NCI-H526 (cell line): ENCODE data around the gene NECAB2.

Source experiments
- DNase-seq, 2 experiments: peaks; one replicate each; lab custom pipeline; 2025; lab: John Stamatoyannopoulos, UW

NECAB2 gene

DNA sequence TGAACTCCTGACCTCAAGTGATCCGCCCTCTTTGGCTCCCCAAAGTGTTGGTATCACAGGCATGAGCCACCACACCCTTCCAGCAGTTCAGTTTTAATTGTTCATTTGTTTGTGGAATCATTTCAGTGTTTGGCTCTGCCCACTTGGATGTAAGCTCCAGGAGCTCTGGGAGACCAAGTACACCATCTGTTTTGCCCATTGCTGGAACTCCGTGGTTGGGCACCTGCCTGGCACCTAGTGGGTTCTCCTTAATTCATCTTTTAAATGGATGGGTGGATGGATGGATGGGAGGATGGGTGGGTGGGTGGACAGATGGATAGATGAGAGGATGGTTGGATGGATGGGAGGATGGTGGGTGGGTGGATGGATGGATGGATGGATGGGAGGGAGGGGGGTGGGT, 953 bp upstream of the NECAB2 start:
- DNase-seq: no peak

DNA sequence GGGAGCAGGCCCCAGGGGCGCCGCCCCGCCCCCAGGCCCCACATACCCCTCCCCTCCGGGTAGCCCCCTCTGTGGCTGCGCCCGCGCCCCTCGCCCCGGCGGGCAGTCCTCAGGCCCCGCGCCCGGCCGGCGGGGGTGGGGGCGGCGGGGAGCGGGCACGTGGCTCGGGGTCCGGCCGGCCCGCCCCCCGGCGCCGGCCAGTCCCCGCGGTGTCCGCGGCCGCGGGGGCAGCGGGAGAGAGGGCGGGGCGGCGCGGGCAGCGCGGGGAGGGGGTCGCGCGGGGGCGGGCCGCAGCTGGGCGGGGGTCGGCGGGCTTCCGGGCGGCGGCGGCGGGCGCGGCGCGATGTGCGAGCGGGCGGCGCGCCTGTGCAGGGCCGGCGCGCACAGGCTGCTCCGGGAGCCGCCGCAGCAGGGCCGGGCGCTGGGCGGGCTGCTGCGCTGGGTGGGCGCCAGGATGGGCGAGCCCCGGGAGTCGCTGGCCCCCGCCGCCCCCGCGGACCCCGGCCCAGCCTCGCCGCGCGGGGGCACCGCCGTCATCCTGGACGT, 335 bp downstream of the NECAB2 start:
- peak in 1 of 2 experiments; percentile 28 for DNase-seq

DNA sequence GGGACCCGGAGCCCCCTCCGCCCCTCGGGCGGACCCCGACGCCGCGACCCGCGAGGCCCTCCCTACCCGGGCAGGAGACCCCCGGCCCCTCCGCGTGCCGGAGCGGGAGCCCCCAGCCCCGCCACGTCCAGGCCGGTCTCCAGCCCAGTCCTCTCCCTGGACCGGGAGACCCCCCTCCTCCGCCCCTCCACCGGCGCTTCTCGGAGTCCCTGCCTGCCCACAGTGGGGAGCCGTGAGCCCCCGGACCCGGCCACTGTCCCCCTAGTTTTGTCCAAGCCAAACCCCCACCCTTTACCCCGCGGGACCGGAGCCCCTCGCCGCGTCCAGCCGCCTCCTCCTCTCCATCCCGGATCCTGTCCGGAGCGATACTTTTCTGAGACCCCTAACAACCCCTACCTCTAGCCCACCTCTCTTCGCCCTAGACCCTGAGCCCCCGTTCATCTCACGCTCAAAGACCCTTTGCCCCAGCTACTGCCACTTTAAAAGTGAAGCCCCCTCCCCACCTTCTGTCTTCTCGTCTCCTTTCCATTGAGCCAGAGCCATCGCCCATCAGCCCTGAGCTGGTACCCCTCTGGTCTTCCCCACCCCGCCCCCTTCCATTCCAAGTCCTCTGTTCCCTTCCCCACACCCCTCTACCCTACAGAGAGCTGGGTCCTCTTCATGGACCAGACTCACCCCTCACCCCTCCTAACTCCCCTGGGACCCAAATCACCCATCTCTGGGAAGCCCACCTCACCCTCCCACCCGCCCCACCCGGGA, 1.0 kb downstream of the NECAB2 start:
- DNase-seq: no peak

GRCh38 chr16:83969771-83970429, 1.9 kb downstream of the NECAB2 start:
- no peak for DNase-seq

- no peak for DNase-seq
Measured at GRCh38 chr16:83970430-83970815, 2.4 kb downstream of the NECAB2 start.

GRCh38 chr16:83971165-83972130, 3.4 kb downstream of the NECAB2 start:
- DNase-seq: no peak

DNA sequence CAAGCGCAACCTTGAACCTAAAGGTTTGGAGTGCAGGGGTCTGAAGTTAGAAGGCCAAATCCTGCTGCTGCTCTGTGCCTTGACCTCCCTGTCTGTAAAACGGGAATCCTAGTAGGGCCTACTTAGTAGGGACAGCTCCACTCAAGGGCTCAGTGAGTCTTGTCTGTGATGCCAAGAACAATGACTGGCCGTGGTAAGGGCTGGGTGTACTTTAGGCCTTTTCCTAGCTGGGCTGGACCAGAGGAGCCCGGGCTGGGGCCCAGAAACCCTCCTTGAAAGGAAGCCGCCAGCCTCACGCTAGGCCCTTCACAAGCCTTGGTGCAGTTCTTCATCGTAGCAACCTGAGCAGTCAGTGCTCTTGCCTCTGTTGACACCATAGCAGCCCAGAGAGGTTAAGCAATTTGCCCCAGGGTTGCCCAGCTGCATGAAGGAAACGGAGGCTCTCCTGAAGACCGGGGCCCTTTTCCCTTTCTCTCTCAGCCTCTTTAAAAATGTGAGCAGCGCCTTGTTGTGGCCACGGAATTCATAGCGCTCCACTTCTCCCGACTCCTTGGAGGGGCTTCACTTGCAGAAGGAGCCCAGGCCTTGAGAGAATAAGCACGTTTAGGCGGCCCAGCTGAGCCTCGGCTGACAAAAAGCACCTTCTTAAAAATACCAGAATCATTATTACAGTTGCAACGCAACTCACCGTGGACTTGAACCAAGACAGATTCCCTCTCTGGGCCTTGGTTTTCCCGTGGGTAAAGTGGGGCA, 4.4 kb downstream of the NECAB2 start:
- no peak for DNase-seq

GRCh38 chr16:83973077-83973476, 5.0 kb downstream of the NECAB2 start:
- no peak for DNase-seq

DNA sequence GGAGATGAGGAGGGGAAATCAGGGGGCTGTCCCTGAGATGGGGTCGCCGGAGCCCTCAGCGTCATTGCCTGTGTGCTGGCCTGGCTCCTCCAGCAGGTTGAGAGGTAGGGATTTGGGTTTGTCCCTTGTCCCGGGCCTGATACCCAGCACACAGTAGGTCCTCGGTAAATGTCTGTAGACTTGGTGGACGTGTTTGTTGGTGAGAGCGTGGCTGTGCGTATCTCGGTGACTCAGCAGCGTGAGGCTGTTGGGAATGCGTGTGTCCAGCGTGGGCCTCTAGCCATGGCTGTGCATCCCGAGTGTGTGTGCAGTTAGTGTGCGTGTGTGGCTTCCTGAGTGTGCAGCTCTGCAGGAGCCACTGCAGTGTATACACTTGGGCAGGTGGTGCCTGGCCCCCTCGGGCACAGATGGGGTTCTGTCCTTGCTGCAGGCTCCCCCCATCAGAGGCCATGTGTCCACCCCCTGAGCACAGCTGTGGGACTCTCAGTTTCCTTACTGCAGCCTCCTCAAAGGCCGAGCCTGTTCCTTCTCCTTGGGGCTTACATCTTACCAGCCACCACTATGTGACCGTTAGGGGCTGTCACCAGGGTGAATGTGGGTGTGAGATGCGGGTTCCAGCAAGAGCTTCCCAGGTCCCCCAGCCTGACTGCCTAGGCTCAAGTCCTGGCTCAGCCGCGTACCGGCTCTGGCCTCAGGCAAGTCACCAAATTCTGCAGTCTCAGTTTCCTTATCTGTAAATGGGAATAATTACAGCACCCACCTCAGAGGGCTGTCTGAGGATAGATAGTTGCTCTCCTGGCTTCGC, 5.7 kb downstream of the NECAB2 start:
- DNase-seq: no peak

DNA sequence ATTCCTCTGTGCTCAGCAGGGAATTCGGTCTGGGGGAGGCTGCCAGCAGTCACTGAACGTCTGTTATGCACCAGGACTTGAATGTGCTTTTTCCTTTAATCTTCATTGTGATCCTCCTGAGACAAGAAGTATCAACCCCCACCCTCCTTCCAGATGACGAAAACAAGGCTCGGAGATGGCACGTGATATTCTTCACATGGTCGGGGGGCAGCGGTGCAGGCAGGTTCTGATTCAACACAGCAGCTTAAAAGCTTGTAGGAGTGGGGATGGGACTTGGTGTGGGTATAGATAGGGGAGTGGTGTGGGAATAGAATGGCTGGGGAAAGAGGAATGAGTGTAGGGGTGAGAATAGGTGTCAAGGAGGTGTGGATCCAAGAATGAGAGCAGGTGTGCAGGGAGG, 6.4 kb downstream of the NECAB2 start:
- DNase-seq: no peak

GRCh38 chr16:83975590-83976260, 7.7 kb downstream of the NECAB2 start:
- no peak for DNase-seq

GRCh38 chr16:83977056-83977815, 9.2 kb downstream of the NECAB2 start:
- DNase-seq: no peak

GRCh38 chr16:83978401-83978904, 10.4 kb downstream of the NECAB2 start:
- no peak for DNase-seq

DNA sequence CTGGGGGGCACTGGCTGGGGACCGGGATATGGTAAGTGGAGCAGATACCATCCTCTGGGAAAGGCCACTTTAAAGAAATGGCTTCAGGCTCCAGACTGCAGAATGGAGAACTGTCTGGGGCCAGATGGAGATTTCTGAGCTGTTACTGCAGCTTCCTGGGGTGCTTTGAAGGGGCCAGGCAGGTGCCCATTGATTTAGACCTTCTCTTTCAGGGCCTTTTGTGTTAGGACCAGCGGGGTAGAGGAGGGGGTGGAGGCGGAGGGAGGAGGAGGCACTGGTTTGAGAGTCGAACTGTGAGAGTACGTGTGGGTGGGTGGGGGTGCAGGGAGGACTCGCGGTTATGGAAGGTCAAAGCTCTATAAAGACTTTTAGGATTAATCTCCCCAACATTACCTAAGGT, 11.4 kb downstream of the NECAB2 start:
- no peak for DNase-seq

DNA sequence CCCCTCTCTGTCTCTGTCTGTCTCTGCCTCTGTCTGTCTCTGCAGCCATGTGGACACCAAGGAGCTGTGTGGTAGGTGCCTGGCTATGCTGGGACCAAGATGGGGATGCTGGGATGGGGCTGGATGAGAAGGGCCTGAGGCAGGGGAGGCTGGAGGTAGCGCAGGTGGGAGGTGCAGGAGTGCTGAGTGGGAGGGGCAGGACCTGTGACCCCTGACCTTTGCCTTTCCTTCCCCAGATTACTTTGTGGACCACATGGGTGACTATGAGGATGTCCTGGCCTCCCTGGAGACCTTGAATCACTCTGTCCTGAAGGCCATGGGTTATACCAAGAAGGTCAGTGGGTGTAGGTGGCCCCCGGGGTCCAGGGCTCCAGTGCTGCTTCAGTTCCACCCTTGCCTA, 12.8 kb downstream of the NECAB2 start:
- no peak for DNase-seq

DNA sequence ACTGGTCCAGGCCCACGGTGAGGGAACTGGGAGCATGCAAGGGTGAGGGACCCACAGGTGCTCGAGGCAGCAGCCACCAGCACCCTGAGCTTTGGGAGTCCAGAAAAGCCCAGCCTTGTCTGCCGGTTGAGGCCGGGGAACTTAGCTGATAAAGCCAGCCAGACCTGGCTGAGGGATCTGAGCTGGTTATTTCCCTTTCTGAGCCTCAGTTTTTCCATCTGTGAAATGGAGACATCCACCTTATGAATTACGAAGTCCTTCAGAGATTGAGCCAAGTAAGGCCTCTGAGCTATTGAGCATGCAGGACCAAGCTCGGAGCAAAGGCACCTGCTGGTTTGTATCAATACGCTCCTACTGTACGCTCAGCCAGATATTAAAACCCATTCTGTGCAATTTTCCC, 13.8 kb downstream of the NECAB2 start:
- DNase-seq: no peak

- no peak for DNase-seq
Measured at GRCh38 chr16:83983491-83983890, 15.4 kb downstream of the NECAB2 start.

DNA sequence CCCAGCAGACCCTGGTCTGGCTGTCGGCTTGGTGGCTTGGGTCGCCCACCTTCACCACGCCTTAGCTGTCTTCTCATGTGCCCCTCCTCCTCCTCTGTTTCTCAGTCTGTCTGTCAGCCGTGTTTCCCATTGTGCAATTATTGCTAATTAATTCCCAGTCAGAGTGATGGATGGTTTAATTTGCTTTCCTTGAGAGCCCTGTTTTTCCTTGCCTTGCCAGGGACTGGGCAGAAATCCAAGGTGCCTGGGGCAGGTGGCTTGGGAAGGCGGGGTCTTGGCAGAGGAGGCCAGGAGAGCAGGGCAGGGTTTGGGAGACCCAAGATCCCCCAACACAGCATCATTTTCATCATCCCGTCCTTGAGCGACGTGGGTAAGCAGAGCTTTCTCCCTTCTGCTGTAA, 21.3 kb downstream of the NECAB2 start:
- DNase-seq: no peak

DNA sequence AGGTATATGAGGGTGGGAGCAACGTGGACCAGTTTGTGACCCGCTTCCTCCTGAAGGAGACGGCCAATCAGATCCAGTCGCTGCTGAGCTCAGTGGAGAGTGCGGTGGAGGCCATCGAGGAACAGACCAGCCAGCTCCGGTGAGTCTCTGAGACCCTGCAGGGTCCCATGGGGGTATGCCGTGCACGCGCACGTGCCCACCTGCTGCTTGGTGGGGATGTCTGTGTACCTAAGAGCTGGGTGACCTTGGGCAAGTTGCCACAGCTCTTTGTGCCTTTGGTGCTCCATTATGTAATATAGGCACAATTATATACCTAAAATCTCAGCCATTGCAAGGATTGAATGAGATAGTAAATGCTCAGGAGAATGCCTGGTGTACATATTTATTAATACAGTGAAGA, 22.4 kb downstream of the NECAB2 start:
- DNase-seq: no peak
